ENCODE results near the gene FAM234B.

DNA sequence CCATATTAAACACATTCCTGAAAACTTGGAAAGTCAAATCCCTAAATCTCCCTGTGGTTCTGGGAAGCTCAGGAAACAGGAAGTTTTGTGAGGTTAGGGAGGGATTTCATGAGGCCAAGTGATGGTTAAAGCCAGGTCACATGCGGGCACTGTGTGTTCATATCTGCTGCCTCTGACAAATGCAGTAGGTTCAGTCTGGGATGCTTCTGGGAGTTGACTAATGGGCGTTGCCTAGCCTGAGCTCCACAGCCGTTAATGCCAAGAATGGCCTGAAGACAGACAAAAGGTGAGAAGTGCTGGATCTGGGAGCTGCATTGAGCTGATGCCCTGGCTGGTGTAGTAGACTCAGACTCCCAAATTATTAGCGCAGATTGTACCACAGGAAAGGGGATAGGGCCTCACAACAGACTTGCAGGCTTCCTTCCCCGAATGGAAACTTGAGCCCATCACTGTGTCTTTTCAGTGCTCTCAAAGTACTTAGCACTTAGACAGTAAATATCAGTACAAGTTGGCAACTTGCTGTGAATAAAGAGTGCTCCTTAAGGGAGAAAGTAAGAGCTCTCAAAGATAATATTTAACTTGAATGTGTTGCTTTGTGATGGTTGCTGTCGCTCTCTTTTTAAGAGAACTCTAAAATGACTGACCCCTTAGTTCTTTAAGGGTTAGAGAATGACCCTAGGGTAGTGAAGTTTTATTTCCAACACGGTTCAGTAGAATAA lies 41.9 kb downstream of the FAM234B start:
- TF ChIP-seq POLR2AphosphoS5 (IDR thresholded peaks at IDR 0.05): no peak
- TF ChIP-seq, protein P1, sequence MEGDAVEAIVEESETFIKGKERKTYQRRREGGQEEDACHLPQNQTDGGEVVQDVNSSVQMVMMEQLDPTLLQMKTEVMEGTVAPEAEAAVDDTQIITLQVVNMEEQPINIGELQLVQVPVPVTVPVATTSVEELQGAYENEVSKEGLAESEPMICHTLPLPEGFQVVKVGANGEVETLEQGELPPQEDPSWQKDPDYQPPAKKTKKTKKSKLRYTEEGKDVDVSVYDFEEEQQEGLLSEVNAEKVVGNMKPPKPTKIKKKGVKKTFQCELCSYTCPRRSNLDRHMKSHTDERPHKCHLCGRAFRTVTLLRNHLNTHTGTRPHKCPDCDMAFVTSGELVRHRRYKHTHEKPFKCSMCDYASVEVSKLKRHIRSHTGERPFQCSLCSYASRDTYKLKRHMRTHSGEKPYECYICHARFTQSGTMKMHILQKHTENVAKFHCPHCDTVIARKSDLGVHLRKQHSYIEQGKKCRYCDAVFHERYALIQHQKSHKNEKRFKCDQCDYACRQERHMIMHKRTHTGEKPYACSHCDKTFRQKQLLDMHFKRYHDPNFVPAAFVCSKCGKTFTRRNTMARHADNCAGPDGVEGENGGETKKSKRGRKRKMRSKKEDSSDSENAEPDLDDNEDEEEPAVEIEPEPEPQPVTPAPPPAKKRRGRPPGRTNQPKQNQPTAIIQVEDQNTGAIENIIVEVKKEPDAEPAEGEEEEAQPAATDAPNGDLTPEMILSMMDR (IDR thresholded peaks at IDR 0.05): no peak
- no peak for TF ChIP-seq POLR2A (IDR thresholded peaks at IDR 0.05)
- no peak for TF ChIP-seq EP300 (IDR thresholded peaks at IDR 0.05)
